Activated T-cell treated with anti-CD3 and anti-CD28 coated beads, Interleukin-2, amount 50 U/mL, for 72 hours (primary cell): Measurements from ENCODE around the gene MBD3L2B. TPM values are rescaled to one million over a fixed set of nuclear protein-coding genes. Genes with fewer than 3 reads are reported as not detected.
A peak's percentile ranks its signal among the peaks of the same experiment; 100 is the strongest.

Experiments used
- ATAC-seq, 2 donors: fragments of 150-1000 bp; cut with Tn5 transposase; replicated peaks in 1 of 2; 2 replicates each; pipeline ENCODE4 v1.10.0; 2021; ENCODE audit warnings: moderate library complexity in 2 of 2, mild to moderate bottlenecking in 1 of 2
- DNase-seq, 2 donors: peaks; one replicate each; pipeline ENCODE4 v3.0.0; 2021 to 2022; ENCODE audit warnings: mixed read lengths in 1 of 2
- H3K27ac Mint-ChIP-seq: one replicate; pipeline ENCODE4 v1.8.0; 2022; ENCODE audit warnings: mild to moderate bottlenecking, moderate library complexity, mixed read lengths
- H3K27me3 Mint-ChIP-seq: one replicate; pipeline ENCODE4 v1.8.0; 2022; ENCODE audit warnings: low read depth, mixed read lengths
- H3K36me3 Mint-ChIP-seq, 2 donors: one replicate each; pipeline ENCODE4 v1.8.0; 2022; ENCODE audit warnings: mixed read lengths in 2 of 2, mild to moderate bottlenecking in 1 of 2; ENCODE audit not compliant: insufficient read depth in 2 of 2
- H3K4me1 Mint-ChIP-seq: one replicate; pipeline ENCODE4 v1.8.0; 2022; ENCODE audit warnings: low read depth, mixed read lengths
- H3K4me3 Mint-ChIP-seq, 2 donors: one replicate each; pipeline ENCODE4 v1.8.0; 2022; ENCODE audit warnings: mild to moderate bottlenecking in 2 of 2, mixed read lengths in 2 of 2, moderate library complexity in 2 of 2
- H3K9me3 Mint-ChIP-seq, 2 donors: one replicate each; pipeline ENCODE4 v1.8.0; 2022; ENCODE audit warnings: mixed read lengths in 2 of 2
- total RNA-seq, 2 donors: library from RNA; stranded (reverse); gene quantifications; one replicate each; pipeline ENCODE4 v1.2.3, GENCODE V29; 2022

Gene MBD3L2B
- total RNA-seq, 2 donors from 2014 or later: not detected

GRCh38 chr19:7000816-7001215, 20.4 kb downstream of the MBD3L2B start:
- H3K27me3 Mint-ChIP-seq: no peaks in the 10 kb centered on the region

GRCh38 chr19:7000333-7000732, 20.9 kb downstream of the MBD3L2B start:
- H3K27me3 Mint-ChIP-seq: no peaks in the 10 kb centered on the region
- peaks cover 28% of the 10 kb centered on the region for H3K4me1 Mint-ChIP-seq
- peaks cover 2 to 3% of the 10 kb centered on the region in 2 donors for H3K36me3 Mint-ChIP-seq
- no peak for DNase-seq
- no peak overlapping the region for H3K27ac Mint-ChIP-seq
- no peak overlapping the region for H3K4me3 Mint-ChIP-seq
- peaks cover 2 to 4% of the 10 kb centered on the region in 2 donors for H3K9me3 Mint-ChIP-seq
- no peak for ATAC-seq

More at GRCh38 chr19:7000816-7001215, 20.4 kb downstream of the MBD3L2B start:
- DNase-seq (no peak), ATAC-seq (no peak)
- Mint-ChIP-seq H3K27ac (no peak overlapping the region), H3K9me3 (peaks cover 0 to 2% of the 10 kb centered on the region in 2 donors), H3K36me3 (peaks cover 0 to 1% of the 10 kb centered on the region in 2 donors), H3K4me1 (peaks cover 28% of the 10 kb centered on the region), H3K4me3 (no peak overlapping the region)

DNA sequence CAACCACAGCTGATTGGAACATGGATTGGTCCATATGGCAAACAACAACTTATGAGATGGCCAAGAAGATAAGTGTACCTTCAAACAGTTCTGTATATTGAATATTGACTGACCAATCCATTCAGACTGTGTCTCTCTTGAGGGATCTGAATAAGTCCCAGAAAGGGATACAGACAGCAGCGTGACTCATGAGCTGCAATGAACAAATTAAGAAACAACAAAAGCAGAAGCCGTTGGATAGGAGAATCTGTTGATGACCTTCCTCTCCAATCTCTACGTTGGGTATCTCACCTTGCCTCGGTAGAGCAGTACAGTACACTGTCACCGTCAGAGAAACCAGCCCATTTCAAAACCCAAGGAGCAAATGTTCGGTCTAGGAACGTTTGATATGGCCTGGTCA, 21.3 kb downstream of the MBD3L2B start:
- peaks cover 6 to 7% of the 10 kb centered on the region in 2 donors for H3K36me3 Mint-ChIP-seq
- H3K4me1 Mint-ChIP-seq: peaks cover 27% of the 10 kb centered on the region
- no peak overlapping the region for H3K27ac Mint-ChIP-seq
- no peak for DNase-seq
- no peak for ATAC-seq
- H3K9me3 Mint-ChIP-seq: peaks cover 6 to 8% of the 10 kb centered on the region in 2 donors
- no peak overlapping the region for H3K4me3 Mint-ChIP-seq
- no peaks in the 10 kb centered on the region for H3K27me3 Mint-ChIP-seq

DNA sequence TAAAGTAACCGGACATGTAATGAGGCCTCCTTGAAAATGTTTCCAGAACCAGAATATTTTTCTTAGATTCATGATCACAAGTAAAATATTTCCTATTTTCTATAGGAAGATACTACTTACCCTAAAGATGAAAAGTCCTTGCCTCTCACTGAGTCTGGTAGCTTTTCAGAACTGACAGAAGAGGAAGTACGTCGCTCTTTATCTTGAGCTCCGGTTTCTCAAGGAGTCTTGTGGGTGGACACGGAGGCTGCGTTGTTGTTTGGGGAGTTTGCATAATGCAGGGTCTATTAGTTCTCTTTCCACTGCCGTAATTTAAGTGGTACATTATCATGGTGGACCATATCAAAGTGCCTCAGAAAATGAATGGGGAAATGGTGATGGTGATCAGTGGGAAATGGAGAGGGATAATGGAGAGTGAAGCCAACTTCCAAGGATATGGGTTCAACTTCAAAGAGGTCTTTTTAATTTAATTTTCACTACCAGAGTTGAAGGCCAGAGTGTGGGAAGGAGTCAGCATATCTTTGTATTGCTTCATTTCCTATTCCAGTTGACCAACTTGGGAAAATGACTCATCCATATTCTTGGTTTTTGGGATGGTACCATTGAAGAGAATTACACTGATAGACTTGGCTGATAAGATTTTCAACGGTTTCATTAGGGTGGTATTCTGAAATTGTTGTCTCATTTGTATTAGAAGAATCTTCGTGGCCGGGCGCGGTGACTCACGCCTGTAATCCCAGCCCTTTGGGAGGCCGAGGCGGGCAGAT, 23.4 kb downstream of the MBD3L2B start:
- peaks cover 19% of the 10 kb centered on the region for H3K4me1 Mint-ChIP-seq
- ATAC-seq (no peak), DNase-seq (no peak)
- H3K27me3 Mint-ChIP-seq: no peaks in the 10 kb centered on the region
- peak overlapping the region; percentile 71 to 78 for H3K4me3 Mint-ChIP-seq
- H3K36me3 Mint-ChIP-seq: peaks cover 8 to 9% of the 10 kb centered on the region in 2 donors
- H3K9me3 Mint-ChIP-seq: peaks cover 8 to 9% of the 10 kb centered on the region in 2 donors
- peak overlapping the region; percentile 88 for H3K27ac Mint-ChIP-seq

DNA sequence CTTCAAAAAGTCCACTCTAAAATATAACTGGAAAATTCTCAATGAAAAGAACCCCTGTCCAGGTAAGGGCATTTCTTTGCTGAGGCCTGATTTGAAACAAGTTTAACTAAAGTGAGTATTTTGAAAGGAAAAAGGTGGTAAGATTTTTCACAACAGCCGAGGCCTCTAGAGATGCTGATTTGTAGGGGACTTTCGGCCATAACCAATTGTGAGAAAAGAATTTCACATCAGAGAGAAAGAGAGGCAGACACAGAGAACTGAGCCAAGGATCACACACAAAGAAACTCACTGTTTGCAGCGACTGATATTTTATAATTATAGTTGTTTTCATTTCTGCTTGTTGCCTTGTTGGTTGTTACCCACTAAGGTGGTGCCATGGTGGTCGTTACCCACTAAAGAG, 24.4 kb downstream of the MBD3L2B start:
- no peak for DNase-seq
- Mint-ChIP-seq H3K36me3 (peaks cover 8 to 9% of the 10 kb centered on the region in 2 donors), H3K9me3 (peaks cover 8 to 9% of the 10 kb centered on the region in 2 donors), H3K27ac (peak overlapping the region; percentile 22), H3K4me1 (peaks cover 19% of the 10 kb centered on the region), H3K4me3 (peak overlapping the region; percentile 71 to 78), H3K27me3 (no peaks in the 10 kb centered on the region)
- no peak for ATAC-seq

DNA sequence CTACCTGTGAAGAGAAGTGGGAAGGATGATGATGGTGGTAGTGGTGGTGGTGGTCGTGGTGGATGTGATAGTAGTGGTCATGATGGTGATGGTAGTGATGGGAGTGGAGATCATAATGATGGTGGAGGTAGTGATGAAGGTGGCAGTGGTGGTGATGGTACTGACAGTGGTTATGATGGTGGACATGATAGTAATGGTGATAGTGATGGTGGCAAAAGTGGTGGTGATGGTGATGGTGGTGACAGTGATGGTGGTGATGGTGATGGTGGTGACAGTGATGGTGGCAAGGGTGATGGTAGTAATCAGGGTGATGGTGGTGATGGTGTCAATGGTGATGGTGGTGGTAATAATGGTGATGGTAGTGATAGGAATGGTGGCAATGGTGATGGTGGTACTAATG, 26.2 kb downstream of the MBD3L2B start:
- H3K27ac Mint-ChIP-seq: no peak overlapping the region
- H3K4me1 Mint-ChIP-seq: peaks cover 9% of the 10 kb centered on the region
- H3K9me3 Mint-ChIP-seq: peaks cover 8 to 9% of the 10 kb centered on the region in 2 donors
- H3K27me3 Mint-ChIP-seq: no peaks in the 10 kb centered on the region
- peaks cover 8 to 9% of the 10 kb centered on the region in 2 donors for H3K36me3 Mint-ChIP-seq
- DNase-seq (no peak), ATAC-seq (no peak)
- no peak overlapping the region for H3K4me3 Mint-ChIP-seq

- peaks cover 4% of the 10 kb centered on the region for H3K4me1 Mint-ChIP-seq
- peaks cover 11 to 13% of the 10 kb centered on the region in 2 donors for H3K9me3 Mint-ChIP-seq
- no peak for DNase-seq
- no peak for ATAC-seq
- H3K27ac Mint-ChIP-seq: no peak overlapping the region
- H3K36me3 Mint-ChIP-seq: peaks cover 15 to 30% of the 10 kb centered on the region in 2 donors
- H3K4me3 Mint-ChIP-seq: no peak overlapping the region
- H3K27me3 Mint-ChIP-seq: no peaks in the 10 kb centered on the region
These were observed 33.0 kb downstream of the MBD3L2B start for GRCh38 chr19:6988257-6988656.

DNA sequence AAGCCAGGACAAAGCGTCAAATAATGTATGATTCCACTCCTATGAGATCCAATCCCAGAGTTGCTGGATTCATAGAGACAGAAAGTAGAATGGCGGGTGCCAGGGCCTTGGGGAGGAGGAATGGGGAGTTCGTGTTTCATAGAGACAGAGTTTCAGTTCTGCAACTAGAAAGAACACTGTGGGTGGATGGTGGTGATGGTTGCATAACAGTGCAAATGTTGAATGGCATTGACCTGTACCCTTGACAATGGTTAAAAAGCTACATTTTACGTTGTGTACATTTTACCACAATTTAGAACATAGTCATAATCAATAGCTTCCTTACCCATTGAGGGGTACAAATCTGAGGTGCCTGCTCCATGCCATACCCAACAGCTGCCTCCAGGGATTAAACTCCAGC, 33.4 kb downstream of the MBD3L2B start:
- H3K27ac Mint-ChIP-seq: no peak overlapping the region
- ATAC-seq (no peak), DNase-seq (no peak)
- H3K4me3 Mint-ChIP-seq: no peak overlapping the region
- no peaks in the 10 kb centered on the region for H3K27me3 Mint-ChIP-seq
- peaks cover 13 to 16% of the 10 kb centered on the region in 2 donors for H3K9me3 Mint-ChIP-seq
- peaks cover 4% of the 10 kb centered on the region for H3K4me1 Mint-ChIP-seq
- H3K36me3 Mint-ChIP-seq: peaks cover 17 to 33% of the 10 kb centered on the region in 2 donors

GRCh38 chr19:6983448-6983847, 37.8 kb downstream of the MBD3L2B start:
- no peak overlapping the region for H3K4me3 Mint-ChIP-seq
- H3K4me1 Mint-ChIP-seq: peaks cover 4% of the 10 kb centered on the region
- ATAC-seq: no peak
- peaks cover 17 to 35% of the 10 kb centered on the region in 2 donors for H3K36me3 Mint-ChIP-seq
- no peak for DNase-seq
- no peaks in the 10 kb centered on the region for H3K27me3 Mint-ChIP-seq
- no peak overlapping the region for H3K27ac Mint-ChIP-seq
- peaks cover 13 to 16% of the 10 kb centered on the region in 2 donors for H3K9me3 Mint-ChIP-seq

GRCh38 chr19:6979399-6979798, 41.8 kb downstream of the MBD3L2B start:
- peaks cover 11% of the 10 kb centered on the region in 2 donors for H3K9me3 Mint-ChIP-seq
- DNase-seq: no peak

DNA sequence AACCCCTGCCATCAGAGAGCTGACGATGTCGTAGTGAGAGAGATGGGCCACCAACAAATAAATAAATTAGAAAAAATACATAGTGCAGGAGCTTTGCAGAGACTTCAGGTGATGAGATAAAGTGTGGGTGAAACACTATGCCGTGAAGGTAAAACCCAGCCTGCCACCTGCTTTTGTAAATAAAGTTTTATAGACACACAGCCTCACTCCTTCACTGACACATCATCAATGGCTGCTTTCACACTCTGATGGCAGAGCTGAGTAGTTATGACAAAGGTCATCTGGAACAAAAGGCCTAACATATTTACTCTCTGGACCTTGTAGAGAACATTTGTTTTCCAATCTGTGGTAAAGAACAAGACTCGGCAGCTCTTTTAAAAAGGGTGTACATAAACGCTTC, 45.0 kb downstream of the MBD3L2B start:
- Mint-ChIP-seq H3K9me3 (peaks cover 3 to 4% of the 10 kb centered on the region in 2 donors), H3K4me3 (no peak overlapping the region), H3K27me3 (no peaks in the 10 kb centered on the region), H3K4me1 (no peaks in the 10 kb centered on the region), H3K27ac (no peak overlapping the region), H3K36me3 (peaks cover 5 to 10% of the 10 kb centered on the region in 2 donors)
- ATAC-seq (no peak), DNase-seq (no peak)

More at GRCh38 chr19:6979399-6979798, 41.8 kb downstream of the MBD3L2B start:
- no peak for ATAC-seq
- Mint-ChIP-seq H3K27ac (no peak overlapping the region), H3K4me3 (no peak overlapping the region), H3K4me1 (no peaks in the 10 kb centered on the region), H3K36me3 (peaks cover 12 to 27% of the 10 kb centered on the region in 2 donors), H3K27me3 (no peaks in the 10 kb centered on the region)

DNA sequence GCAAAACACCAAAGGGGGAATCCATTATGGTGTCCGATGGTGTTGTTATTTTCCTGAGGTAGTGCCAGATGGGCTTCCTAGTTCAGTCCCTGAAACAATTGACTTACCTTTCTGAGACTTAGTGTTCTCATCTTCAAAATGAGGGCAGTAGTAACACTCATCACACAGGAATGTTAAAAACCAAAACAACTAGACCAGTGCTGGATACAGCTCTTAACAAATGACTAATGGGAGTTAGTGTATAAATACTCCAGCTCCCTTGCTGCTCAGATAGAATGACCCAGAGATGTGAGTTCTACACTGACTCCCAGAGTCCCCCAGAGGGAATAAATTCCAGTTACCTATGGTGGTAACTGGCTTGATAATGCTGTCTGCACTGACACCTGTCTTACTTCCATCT, 49.9 kb downstream of the MBD3L2B start:
- no peak overlapping the region for H3K27ac Mint-ChIP-seq
- no peaks in the 10 kb centered on the region for H3K36me3 Mint-ChIP-seq
- H3K4me1 Mint-ChIP-seq: no peaks in the 10 kb centered on the region
- no peaks in the 10 kb centered on the region for H3K27me3 Mint-ChIP-seq
- H3K4me3 Mint-ChIP-seq: no peak overlapping the region
- DNase-seq (no peak), ATAC-seq (peak; percentile 13 to 32)
- peaks cover 0 to 3% of the 10 kb centered on the region in 2 donors for H3K9me3 Mint-ChIP-seq

DNA sequence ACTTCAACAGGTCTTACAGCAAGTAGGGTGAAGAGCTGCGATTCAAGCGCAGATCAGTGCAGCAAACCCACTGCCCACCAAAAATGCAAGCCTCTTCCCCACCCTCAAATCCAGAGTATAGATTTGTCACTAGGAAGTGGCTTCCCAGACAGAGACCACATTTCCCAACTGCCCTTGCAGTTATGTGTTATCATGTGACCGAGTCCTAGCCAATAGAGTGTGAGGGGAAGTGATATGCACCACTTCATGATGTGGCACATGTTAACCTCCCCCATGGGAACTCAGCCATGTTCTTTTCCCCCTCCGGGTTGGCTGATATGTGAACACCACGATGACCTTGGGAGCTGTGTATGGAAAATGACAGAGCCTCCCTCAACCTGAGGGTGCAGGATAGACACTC, 50.8 kb downstream of the MBD3L2B start:
- Mint-ChIP-seq H3K4me3 (no peak overlapping the region), H3K36me3 (no peaks in the 10 kb centered on the region), H3K27me3 (no peaks in the 10 kb centered on the region), H3K9me3 (peaks cover 0 to 3% of the 10 kb centered on the region in 2 donors), H3K27ac (no peak overlapping the region), H3K4me1 (no peaks in the 10 kb centered on the region)
- ATAC-seq: no peak
- DNase-seq: no peak
